HG03066 (cell line): ENCODE measurements around the gene STKLD1.
"Not testable (repeated sequence)": the region's sequence is repeated elsewhere in the genome, so short reads cannot be mapped to it uniquely, and the experiment has no call there.

Experiments used
- ATAC-seq: cut with Tn5 transposase; IDR thresholded peaks from one replicate; pipeline ENCODE4 v1.9.1; 2021; ENCODE audit warnings: low read depth; ENCODE audit not compliant: unreplicated experiment

The STKLD1 gene

GRCh38 chr9:133375724-133376654, at the start of gene STKLD1, which contains the start of gene SURF4:
STKLD1 (plus strand) TSS chr9:133376366; CDS start chr9:133376474, 108 bp downstream.
SURF4 (minus strand) TSS chr9:133376060; CDS start chr9:133375969, 91 bp downstream.
- peak; percentile 87 for ATAC-seq

GRCh38 chr9:133327021-133327420, 49.1 kb upstream of the STKLD1 start:
- not testable (repeated sequence) for ATAC-seq

DNA sequence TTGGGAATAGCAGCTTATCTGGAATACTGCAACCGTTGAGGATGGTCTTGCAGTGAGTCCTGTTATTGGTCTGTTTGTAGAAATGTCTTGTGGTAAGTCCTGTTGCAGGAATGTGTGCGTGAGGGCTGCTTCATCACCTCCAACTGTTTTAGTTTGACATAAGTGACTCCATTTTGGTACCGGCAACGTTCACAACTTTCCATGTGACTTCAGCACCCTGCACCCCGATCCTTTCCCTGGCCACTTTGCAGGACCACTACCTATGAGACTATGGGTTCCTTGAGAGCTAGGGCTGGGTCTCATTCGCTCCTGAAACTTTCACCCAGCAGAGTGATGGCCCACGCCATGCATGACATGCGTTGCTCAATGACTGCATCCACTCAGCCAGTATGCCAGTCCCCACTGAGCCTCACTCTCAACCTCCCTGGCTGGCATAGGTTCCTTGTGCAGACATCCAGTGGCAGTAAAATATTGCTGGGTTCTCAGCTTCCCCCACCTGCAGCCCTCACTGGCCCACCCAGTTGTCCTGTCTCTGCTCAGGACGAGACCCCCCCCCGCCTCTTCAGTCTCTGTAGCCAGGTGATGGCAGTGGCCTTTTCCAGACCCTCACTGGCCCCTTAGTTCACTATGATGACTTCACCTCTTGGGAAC, 48.2 kb upstream of the STKLD1 start:
- no peak for ATAC-seq

GRCh38 chr9:133329306-133330156, 46.6 kb upstream of the STKLD1 start:
- not testable (repeated sequence) for ATAC-seq

GRCh38 chr9:133331221-133331620, 44.9 kb upstream of the STKLD1 start:
- ATAC-seq = no peak

DNA sequence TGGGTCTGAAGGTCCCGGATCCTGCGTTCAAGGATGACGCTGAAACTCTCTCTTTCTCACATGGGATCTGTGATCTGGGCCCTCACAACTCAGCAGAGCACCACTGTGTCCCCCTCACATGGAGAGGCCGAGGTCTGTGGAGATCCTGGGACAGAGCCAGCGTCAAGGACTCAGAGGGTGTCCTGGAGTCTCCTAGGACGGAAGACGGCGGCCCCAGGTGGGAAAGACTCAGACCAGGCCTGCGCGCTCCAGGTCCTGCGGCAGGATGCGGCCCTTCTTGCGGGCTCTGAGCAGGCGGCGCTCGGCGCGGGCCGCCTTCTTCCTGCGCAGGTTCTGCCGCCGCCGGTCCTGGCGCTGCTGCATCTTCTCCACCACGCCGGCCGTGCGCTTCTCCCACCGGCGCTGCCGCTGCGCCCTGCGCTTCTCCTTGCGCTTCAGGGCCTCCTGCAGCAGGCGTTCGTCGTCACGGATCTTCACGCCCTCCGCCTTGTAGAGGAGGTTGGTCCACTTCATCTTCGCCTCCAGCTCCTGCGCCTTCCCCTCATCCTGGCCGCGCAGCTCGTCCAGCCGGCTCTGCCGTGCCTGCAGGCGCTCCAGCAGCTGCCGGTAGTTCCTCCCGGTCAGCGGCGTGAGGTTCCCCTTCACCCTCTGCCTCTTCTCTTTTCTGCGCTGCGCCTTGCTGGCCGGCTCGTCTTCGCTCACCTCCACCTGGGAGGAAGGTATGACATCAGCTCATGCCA, 44.4 kb upstream of the STKLD1 start:
- no peak for ATAC-seq

DNA sequence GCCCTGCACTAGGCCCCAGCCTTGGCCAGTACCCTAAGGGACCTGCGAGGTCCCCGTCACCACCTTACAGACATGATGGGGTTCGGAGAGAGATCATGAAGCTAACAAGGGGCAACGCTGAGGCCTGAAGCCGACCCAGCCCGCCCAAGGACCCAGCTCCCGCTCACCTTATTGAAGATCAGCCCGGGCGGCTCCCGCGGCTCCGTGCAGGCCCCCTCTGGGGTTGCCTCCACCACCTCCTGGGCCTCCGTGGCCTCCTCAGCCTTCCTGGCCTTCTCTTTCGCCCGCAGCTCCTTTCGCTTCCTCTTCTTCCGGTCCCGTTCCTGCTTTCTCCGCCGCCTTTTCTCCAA, 43.8 kb upstream of the STKLD1 start:
- ATAC-seq = no peak

DNA sequence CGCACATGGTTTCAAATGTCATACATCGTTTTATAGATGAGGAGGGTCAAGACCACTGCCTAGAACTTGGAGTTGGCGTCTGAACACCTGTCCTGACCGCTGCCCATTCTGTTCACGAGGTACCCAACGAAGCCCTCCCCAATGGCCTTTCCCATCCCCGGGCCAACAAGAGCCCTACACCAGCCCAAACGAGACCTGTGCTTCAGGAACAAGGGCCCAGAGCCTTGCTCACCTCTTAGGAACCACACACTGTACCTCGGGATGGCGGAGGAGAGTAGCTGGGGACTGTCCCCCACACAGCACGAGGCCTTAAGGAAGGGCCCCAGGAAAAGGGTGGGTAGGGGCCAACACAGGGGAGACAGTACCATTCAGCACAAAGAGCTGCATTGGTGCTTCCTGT, 43.2 kb upstream of the STKLD1 start:
- no peak for ATAC-seq

DNA sequence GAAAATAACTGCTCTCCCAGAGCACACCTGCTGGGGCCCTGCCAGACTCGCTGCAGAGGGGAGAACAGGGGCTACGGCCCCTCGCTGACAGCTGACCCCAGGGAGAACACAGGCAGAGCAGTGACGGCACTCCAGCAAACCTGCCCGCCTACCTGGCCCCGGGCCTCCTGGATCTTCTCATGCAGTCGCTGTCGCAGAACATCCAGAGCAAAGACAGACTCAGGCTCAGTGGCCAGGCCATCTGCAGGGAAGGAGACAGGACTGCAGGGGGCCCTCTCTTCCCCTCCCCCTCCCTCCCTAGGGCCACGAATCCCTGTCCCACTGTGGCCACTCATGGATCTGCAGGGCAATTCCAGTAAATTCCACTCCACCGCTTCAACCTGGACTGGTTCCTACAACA, 42.6 kb upstream of the STKLD1 start:
- no peak for ATAC-seq

- no peak for ATAC-seq
Observed at GRCh38 chr9:133334161-133334560, 42.0 kb upstream of the STKLD1 start.

GRCh38 chr9:133334888-133335287, 41.3 kb upstream of the STKLD1 start:
- not testable (repeated sequence) for ATAC-seq

GRCh38 chr9:133335924-133336811, 40.0 kb upstream of the STKLD1 start, which contains the start of gene SURF6:
SURF6 (minus strand) TSS chr9:133336188; CDS start chr9:133336132, 56 bp downstream.
- ATAC-seq = peak; percentile 83

DNA sequence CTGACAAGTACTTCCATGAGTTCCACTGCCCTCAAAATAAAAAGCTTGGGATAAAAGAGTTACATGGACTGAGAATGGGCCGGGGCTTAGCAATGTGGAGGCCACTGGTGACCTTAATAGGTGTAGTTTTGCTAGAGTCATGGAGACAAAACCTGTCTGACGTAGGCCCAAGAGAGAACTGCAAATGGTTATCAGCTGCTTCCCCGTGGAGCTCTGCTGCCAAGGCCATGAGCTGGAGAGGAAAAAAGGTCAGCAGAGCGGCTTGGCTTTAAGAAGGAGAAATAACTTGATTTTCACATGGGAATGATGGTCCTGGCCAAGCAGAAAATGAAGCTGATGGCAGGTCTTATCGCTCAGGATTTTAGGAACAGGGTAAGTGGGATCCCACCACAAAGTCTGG, 36.5 kb upstream of the STKLD1 start:
- ATAC-seq = no peak

DNA sequence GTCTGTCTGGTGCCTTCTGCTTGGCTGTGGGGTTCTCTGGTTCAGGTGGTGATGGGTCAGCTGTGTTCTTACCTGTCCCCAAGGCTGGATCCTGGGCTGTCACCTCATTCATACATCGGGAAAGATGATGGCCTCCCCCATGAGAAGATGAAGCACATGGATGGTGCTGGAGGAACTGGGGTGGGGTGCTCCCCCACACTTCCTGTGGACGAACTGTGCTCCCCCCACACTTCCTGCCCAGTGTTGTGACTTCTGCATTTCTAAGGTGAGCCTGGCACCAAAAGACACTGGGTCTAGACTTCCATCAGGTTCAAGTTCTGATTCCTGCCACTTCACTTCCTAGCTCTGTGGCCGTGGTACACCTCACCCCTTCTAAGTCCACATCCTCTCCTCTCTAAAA, 35.9 kb upstream of the STKLD1 start:
- ATAC-seq = no peak

DNA sequence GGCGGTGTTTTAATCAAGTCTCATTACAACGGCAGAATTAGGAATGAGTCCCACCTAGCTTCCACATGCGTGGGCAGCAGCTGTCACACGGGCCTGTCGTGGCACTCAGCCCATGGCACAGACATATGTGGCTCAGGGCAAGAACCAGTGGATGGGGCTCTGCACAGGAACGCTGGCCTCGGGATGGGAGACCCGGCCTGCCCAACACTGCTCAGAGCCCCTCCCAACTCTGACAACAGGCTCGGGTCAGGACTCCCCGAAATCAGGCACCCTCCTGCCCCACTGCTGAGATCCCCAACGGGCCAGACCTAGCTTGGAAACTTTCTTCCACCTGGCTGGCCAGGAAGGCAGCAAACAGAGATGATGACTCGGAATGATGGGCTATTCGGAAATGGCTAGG, 35.2 kb upstream of the STKLD1 start:
- ATAC-seq = no peak

DNA sequence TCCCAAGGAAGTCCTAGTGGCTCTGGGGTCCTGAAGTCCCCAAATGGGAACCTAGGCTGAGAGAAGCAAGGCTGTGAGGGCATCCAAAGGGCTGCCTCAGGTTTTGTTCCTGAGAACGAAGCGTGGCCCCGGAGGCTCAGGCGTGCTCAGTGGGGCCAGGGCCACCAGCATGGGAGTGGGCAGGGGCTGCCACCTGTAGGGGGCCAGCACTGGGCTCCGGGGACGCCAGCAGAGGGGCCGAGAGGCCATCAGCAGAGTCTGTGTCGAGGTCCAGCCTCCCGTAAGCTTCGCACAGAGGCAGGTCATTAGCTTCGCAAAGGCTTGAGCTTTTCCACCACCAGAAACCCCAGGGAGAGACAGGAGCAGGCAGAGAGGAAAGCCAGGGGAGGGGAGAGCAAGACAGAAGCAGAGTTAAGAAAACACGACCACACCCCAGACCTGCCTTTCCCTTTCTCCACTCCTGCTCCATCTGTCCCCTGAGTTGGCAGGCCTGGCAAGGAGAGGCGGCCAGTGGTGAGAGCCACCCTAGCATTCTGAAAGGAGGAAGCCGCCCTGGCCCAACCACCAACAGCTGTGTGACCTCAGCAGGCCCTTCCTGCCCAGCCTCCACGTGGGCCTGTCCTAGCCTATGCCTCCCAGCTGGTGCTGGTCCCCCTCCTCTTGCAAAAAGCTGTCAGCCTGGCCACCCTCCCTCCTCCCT, 34.6 kb upstream of the STKLD1 start:
- ATAC-seq = no peak

DNA sequence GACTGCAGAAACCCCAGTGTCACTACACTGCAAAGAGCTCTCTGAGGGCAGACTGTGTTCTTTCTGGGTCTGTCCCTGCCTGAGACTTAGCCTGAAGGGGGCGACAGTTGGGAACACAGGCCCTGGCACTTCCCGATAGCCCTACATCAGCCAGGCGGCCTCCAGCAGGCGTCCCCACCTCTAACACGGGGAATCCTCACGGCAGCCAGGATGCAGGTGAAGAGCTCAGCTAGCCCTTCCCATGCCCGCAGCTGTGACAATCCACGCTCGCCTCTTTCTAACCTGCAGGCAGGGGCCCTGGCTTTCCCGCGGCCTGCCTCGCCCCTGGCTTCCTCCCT, 34.1 kb upstream of the STKLD1 start:
- ATAC-seq = no peak

DNA sequence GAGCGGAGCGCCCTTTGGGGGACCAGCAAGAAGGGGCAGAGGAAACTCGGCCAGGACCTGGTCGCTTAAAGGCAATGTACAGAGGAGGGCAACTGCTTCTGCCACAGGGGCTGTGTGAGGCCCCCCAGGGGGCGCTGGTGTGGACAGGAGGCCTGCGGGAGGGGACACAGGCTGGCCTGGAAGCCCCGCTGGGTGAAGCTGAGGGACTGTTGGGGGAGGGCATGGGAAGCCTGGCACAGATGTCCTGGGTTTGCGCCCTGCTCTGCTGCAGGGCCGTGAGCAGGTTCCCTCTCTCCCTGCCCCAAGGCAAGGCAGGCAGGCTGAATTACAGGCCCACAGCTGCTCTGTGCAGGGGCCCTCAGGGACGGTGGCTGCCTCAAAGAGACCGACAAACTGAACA, 33.6 kb upstream of the STKLD1 start:
- ATAC-seq = no peak

DNA sequence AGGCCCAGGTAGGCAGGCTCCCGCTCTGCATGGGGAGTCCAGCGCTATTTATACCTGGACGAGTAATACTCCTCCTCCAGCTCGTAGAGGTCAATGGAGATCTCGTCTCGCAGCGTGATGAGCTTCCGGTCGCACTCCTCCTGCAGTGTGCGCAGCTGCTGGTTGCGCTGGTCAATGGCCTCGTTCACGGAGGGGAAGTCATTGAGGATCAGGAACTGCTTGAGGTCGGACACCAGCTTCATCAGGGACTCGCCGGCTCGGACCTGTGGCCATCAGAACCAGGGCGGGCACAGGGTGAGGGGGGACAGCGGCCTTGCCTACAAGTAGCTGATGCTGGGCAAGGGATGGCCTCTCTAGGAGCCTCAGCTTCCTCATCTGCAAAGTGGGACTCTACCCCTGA, 32.1 kb upstream of the STKLD1 start:
- ATAC-seq = no peak
